MG63 (cell line): Measurements from ENCODE around the gene CENPVL2. TPM values are rescaled to one million over a fixed set of nuclear protein-coding genes. Genes with fewer than 3 reads are reported as not detected.
"Not testable (repeated sequence)": the region's sequence is repeated elsewhere in the genome, so short reads cannot be mapped to it uniquely, and the experiment has no call there.

Experiments
- DNase-seq: peaks from one replicate; pipeline ENCODE4 v3.0.0-alpha.2; 2020
- H3K27me3 ChIP-seq: fragments of 250-450 bp; sonication (Bioruptor Pico); 2 replicates; pipeline ENCODE4 v1.5.1; 2020; ENCODE audit warnings: mild to moderate bottlenecking, moderate library complexity
- H3K36me3 ChIP-seq: fragments of 250-450 bp; sonication (Bioruptor Pico); 2 replicates; pipeline ENCODE4 v1.5.1; 2020; ENCODE audit warnings: mild to moderate bottlenecking, moderate library complexity
- H3K4me3 ChIP-seq: fragments of 250-450 bp; sonication (Bioruptor Pico); 2 replicates; pipeline ENCODE4 v1.5.1; 2020; ENCODE audit warnings: mild to moderate bottlenecking, moderate library complexity
- H3K9me3 ChIP-seq: fragments of 250-450 bp; sonication (Bioruptor Pico); 2 replicates; pipeline ENCODE4 v1.5.1; 2020; ENCODE audit warnings: mild to moderate bottlenecking, moderate library complexity
- total RNA-seq: library from RNA; depleted of rRNA; stranded (reverse); fragments of >200 nt; shearing (Covaris generic); gene quantifications from 2 replicates; pipeline ENCODE4 v1.2.3, GENCODE V29; 2014; ENCODE audit warnings: low replicate concordance; rRNA removed

The CENPVL2 gene
- not detected in 2 replicates for total RNA-seq

GRCh38 chrX:51682720-51683062 lies at the start of gene CENPVL2:
CENPVL2 (minus strand) TSS chrX:51682831; CDS start chrX:51682831, 0 bp downstream.
- not testable (repeated sequence) for DNase-seq, H3K36me3 ChIP-seq, H3K4me3 ChIP-seq, H3K9me3 ChIP-seq, H3K27me3 ChIP-seq

- Histone ChIP-seq H3K9me3 (no peaks in the 10 kb centered on the region), H3K36me3 (no peaks in the 10 kb centered on the region), H3K4me3 (no peak overlapping the region), H3K27me3 (no peaks in the 10 kb centered on the region)
- no peak for DNase-seq
Observed at GRCh38 chrX:51728202-51728601, 45.6 kb upstream of the CENPVL2 start.

GRCh38 chrX:51712943-51713647 lies 30.5 kb upstream of the CENPVL2 start:
- not testable (repeated sequence) for H3K27me3 ChIP-seq, H3K9me3 ChIP-seq, DNase-seq, H3K4me3 ChIP-seq, H3K36me3 ChIP-seq

- not testable (repeated sequence) for DNase-seq, H3K27me3 ChIP-seq, H3K9me3 ChIP-seq, H3K36me3 ChIP-seq, H3K4me3 ChIP-seq
Observed at GRCh38 chrX:51710277-51711164, 27.9 kb upstream of the CENPVL2 start, which contains the start of gene CENPVL1. CENPVL1 (plus strand) TSS chrX:51710512; CDS start chrX:51710512, 0 bp downstream.

- no peak overlapping the region for H3K4me3 ChIP-seq
- H3K27me3 ChIP-seq: no peaks in the 10 kb centered on the region; the same call in 1 of the 2 replicates
- H3K36me3 ChIP-seq: no peaks in the 10 kb centered on the region
- no peak for DNase-seq
- H3K9me3 ChIP-seq: no peaks in the 10 kb centered on the region
Observed at GRCh38 chrX:51697397-51697796, 14.8 kb upstream of the CENPVL2 start.

- no peak for DNase-seq
- no peaks in the 10 kb centered on the region for H3K9me3 ChIP-seq
- H3K27me3 ChIP-seq: no peaks in the 10 kb centered on the region; the same call in 1 of the 2 replicates
Observed at GRCh38 chrX:51694254-51694653, 11.6 kb upstream of the CENPVL2 start.

GRCh38 chrX:51681808-51682719 lies 567 bp downstream of the CENPVL2 start:
- not testable (repeated sequence) for DNase-seq, H3K4me3 ChIP-seq, H3K27me3 ChIP-seq, H3K36me3 ChIP-seq, H3K9me3 ChIP-seq

More at GRCh38 chrX:51694254-51694653, 11.6 kb upstream of the CENPVL2 start:
- Histone ChIP-seq H3K36me3 (no peaks in the 10 kb centered on the region), H3K4me3 (no peak overlapping the region)

GRCh38 chrX:51679689-51680433 lies 2.8 kb downstream of the CENPVL2 start:
- not testable (repeated sequence) for H3K36me3 ChIP-seq, H3K27me3 ChIP-seq, DNase-seq, H3K9me3 ChIP-seq, H3K4me3 ChIP-seq

- H3K36me3 ChIP-seq: no peaks in the 10 kb centered on the region
- no peak overlapping the region for H3K4me3 ChIP-seq
- no peaks in the 10 kb centered on the region for H3K27me3 ChIP-seq
- H3K9me3 ChIP-seq: no peaks in the 10 kb centered on the region
- DNase-seq: no peak
Observed at GRCh38 chrX:51665981-51666380, 16.6 kb downstream of the CENPVL2 start.

- no peak for DNase-seq
- Histone ChIP-seq H3K4me3 (no peak overlapping the region), H3K27me3 (no peaks in the 10 kb centered on the region), H3K36me3 (no peaks in the 10 kb centered on the region), H3K9me3 (no peaks in the 10 kb centered on the region)
Observed at GRCh38 chrX:51643377-51643776, 39.3 kb downstream of the CENPVL2 start.

- Histone ChIP-seq H3K4me3 (no peak overlapping the region), H3K9me3 (no peaks in the 10 kb centered on the region), H3K36me3 (no peaks in the 10 kb centered on the region), H3K27me3 (no peaks in the 10 kb centered on the region)
- DNase-seq: no peak
Observed at GRCh38 chrX:51641421-51642021, 41.1 kb downstream of the CENPVL2 start.

- DNase-seq, H3K27me3 ChIP-seq, H3K36me3 ChIP-seq, H3K4me3 ChIP-seq, H3K9me3 ChIP-seq: not testable (repeated sequence)
Observed at GRCh38 chrX:51636511-51636910, 46.1 kb downstream of the CENPVL2 start.
